ENCODE data around the gene UCK2.

UCK2 gene

GRCh38 chr1:165882168-165882837 lies 54.9 kb downstream of the UCK2 start:
- no peak for DNase-seq

GRCh38 chr1:165883056-165883455 lies 55.6 kb downstream of the UCK2 start:
- DNase-seq = no peak

GRCh38 chr1:165884009-165884689 lies 56.7 kb downstream of the UCK2 start:
- no peak for DNase-seq

- no peak for DNase-seq
Observed at GRCh38 chr1:165884690-165885304, 57.4 kb downstream of the UCK2 start.

- DNase-seq = no peak
Observed at GRCh38 chr1:165885305-165885694, 57.9 kb downstream of the UCK2 start.

- no peak for DNase-seq
Observed at GRCh38 chr1:165886193-165886592, 58.8 kb downstream of the UCK2 start.

GRCh38 chr1:165886983-165887382 lies 59.6 kb downstream of the UCK2 start:
- no peak for DNase-seq

- DNase-seq = no peak
Observed at GRCh38 chr1:165887877-165888551, 60.6 kb downstream of the UCK2 start.

GRCh38 chr1:165888552-165888920 lies 61.1 kb downstream of the UCK2 start:
- no peak for DNase-seq

GRCh38 chr1:165890684-165891083 lies 63.3 kb downstream of the UCK2 start:
- no peak for DNase-seq

- DNase-seq = no peak
Observed at GRCh38 chr1:165891111-165891860, 63.9 kb downstream of the UCK2 start.

GRCh38 chr1:165892935-165893334 lies 65.5 kb downstream of the UCK2 start:
- DNase-seq = no peak

- DNase-seq = no peak
Observed at GRCh38 chr1:165893507-165893906, 66.1 kb downstream of the UCK2 start.

- no peak for DNase-seq
Observed at GRCh38 chr1:165894591-165894990, 67.2 kb downstream of the UCK2 start.

- no peak for DNase-seq
Observed at GRCh38 chr1:165895451-165895871, 68.0 kb downstream of the UCK2 start.

GRCh38 chr1:165896277-165896676 lies 68.9 kb downstream of the UCK2 start:
- DNase-seq = no peak

- no peak for DNase-seq
Observed at GRCh38 chr1:165897326-165898303, 70.2 kb downstream of the UCK2 start.

GRCh38 chr1:165898837-165899236 lies 71.4 kb downstream of the UCK2 start:
- no peak for DNase-seq

GRCh38 chr1:165899461-165899941 lies 72.1 kb downstream of the UCK2 start:
- DNase-seq = no peak

- DNase-seq = no peak
Observed at GRCh38 chr1:165900576-165901380, 73.4 kb downstream of the UCK2 start.

GRCh38 chr1:165902565-165902964 lies 75.2 kb downstream of the UCK2 start:
- DNase-seq = no peak

Data from NK-92 treated with Interleukin-12 subunit alpha and Interleukin-12 subunit beta, amount 100 ng/mL, for 24 hours (cell line).